ENCODE results near the gene EVC.
A peak's percentile ranks its signal among the peaks of the same experiment; 100 is the strongest.

EVC gene

DNA sequence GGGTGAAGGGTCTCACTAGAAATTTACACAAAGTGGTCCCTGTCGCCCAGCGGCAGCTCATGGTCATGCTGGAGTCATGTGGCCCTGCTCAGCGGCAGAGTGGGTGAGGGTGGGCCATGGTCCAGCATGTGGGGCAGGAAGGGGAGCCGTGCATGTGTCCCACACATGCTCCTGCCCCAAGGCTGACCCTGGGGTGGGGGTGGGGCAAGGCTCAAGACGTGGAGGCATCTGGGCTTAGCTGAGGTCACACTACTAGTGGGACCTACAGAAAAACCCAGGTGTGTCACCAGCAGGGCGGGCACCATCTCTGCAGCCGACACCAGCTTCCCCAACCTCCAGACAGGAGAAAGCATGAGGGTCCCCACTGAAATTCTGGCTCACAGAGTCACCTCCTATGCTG lies 42.4 kb downstream of the EVC start:
- no peak for DNase-seq
- Mint-ChIP-seq H3K4me3 (no peak overlapping the region), H3K36me3 (ENCODE audit: low read depth) (no peaks in the 10 kb centered on the region), H3K9me3 (no peaks in the 10 kb centered on the region), H3K4me1 (ENCODE audit: low read depth) (peaks cover 5% of the 10 kb centered on the region), H3K27me3 (no peaks in the 10 kb centered on the region), H3K27ac (no peak overlapping the region)

DNA sequence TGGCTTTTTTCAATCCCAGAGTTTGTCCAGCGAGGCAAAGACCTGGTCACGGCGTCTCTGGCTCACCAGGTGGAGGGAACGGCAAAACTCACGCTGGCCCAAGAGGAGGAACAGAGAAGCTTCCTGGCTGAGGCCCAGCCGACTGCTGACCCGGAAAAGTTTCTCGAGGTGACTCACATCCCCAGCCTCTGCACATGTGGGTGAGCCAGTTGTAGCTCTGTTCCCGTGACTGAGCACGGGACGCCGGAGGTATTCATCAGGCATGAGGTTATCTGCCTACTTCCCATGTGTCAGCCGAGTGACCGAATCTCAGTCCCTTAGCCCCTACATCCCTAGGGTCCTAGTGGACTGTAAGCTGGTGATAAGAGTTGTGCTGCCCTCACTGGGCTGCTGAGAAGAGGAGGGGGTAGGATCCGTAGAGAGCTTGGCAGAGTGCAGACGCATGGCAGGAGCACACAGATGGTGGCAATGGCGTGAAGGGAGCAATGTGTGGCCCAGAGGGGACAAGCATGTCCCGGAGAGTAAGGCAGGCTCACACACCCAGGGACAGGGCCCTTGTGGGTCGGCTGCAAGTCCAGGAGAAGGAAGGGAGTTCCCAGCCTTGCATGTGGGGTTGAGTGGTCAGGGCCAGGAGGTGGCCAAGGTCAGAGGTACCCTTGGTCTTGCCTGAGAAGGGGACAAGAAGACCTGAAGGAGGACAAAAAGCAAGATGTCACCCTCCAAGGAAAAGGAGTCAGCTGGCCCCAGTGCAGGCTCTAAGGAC lies 42.9 kb downstream of the EVC start:
- H3K4me3 Mint-ChIP-seq = no peak overlapping the region
- no peak overlapping the region for H3K27ac Mint-ChIP-seq
- no peaks in the 10 kb centered on the region for H3K9me3 Mint-ChIP-seq
- DNase-seq = no peak
- H3K4me1 Mint-ChIP-seq (ENCODE audit: low read depth) = peaks cover 11% of the 10 kb centered on the region
- no peaks in the 10 kb centered on the region for H3K36me3 Mint-ChIP-seq (ENCODE audit: low read depth)
- no peaks in the 10 kb centered on the region for H3K27me3 Mint-ChIP-seq

DNA sequence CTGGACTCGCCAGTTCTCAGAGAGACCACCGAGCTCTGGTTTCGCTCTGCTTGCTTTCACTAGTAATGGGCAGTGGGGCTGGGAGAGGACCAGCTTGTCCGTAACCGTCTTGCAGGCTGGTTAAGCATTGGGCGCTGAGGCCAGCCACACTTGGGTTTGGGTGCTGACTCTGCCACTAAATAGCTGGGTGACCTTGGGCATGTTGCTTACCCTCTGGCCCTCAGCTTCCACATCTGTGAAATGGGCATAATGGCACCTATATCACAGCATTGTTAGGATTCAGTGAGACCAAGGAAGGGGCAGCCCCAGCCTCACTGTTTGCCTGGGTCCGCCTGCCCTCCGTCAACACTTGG lies 43.5 kb downstream of the EVC start:
- Mint-ChIP-seq H3K9me3 (no peaks in the 10 kb centered on the region), H3K4me3 (no peak overlapping the region), H3K27me3 (no peaks in the 10 kb centered on the region), H3K27ac (no peak overlapping the region), H3K36me3 (ENCODE audit: low read depth) (no peaks in the 10 kb centered on the region), H3K4me1 (ENCODE audit: low read depth) (peaks cover 12% of the 10 kb centered on the region)
- no peak for DNase-seq

DNA sequence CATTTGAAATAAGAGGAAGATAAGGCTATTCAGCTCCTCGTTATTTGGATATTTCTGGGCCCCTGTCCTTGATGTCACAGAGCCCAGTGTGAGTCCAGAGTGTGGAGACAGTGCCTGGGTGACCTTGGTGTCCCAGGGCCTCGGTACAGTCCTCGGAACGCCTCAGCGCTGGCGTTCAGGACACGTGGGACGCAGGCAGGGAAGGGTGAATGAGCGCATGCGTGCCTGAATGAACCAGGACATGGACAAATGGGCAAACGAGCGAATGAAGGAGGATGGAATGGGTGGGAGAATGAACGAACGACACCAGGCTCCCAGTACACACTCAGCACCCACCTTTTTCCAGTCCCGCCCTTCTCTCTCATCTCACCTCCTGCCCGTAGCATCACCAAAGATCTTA lies 44.2 kb downstream of the EVC start:
- H3K36me3 Mint-ChIP-seq (ENCODE audit: low read depth) = no peaks in the 10 kb centered on the region
- H3K27me3 Mint-ChIP-seq = no peaks in the 10 kb centered on the region
- H3K4me1 Mint-ChIP-seq (ENCODE audit: low read depth) = peaks cover 12% of the 10 kb centered on the region
- H3K27ac Mint-ChIP-seq = no peak overlapping the region
- no peak for DNase-seq
- no peaks in the 10 kb centered on the region for H3K9me3 Mint-ChIP-seq
- no peak overlapping the region for H3K4me3 Mint-ChIP-seq

DNA sequence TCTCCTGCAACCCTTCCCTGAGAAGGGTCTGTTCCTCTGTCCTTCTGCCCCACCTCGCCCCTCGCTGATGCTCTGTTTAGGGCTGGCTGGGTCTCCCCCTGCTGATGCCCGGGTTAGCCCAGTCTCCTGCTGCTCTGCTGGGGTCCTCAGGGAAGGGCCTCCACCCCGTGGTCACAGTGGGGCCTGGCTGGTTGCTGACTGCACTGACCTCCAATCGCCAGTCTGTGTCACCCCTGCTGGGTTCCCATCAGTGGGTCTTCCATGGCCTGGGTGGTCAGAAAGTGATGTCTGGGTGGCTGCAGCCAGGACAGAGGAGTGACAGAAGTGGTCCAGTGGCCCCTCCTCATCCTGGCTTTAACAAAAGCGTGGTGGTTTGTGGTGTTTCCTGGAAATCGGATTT lies 44.7 kb downstream of the EVC start:
- Mint-ChIP-seq H3K27ac (no peak overlapping the region), H3K9me3 (no peaks in the 10 kb centered on the region), H3K27me3 (no peaks in the 10 kb centered on the region), H3K4me1 (ENCODE audit: low read depth) (peaks cover 12% of the 10 kb centered on the region), H3K36me3 (ENCODE audit: low read depth) (no peaks in the 10 kb centered on the region), H3K4me3 (no peak overlapping the region)
- no peak for DNase-seq

DNA sequence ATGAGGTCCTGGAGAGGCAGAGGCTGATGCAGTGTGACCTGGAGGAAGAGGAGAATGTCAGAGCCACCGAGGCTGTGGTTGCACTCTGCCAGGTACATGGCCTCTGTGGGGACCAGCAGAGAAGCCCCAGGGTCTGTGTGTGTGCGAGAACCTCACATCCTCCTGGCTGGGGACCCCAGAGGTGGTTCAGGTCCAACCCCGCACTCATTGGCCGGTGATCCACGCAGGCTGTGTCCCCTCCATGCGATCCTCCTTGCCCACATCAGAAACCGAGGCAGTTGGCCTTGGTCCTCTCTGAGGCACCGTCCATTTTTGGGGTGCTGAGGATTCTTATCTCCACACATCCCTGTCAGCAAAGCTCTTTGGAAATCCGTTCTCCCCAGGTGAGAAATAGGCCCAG lies 45.3 kb downstream of the EVC start:
- H3K36me3 Mint-ChIP-seq (ENCODE audit: low read depth) = no peaks in the 10 kb centered on the region
- no peaks in the 10 kb centered on the region for H3K9me3 Mint-ChIP-seq
- no peak overlapping the region for H3K27ac Mint-ChIP-seq
- peaks cover 12% of the 10 kb centered on the region for H3K4me1 Mint-ChIP-seq (ENCODE audit: low read depth)
- H3K27me3 Mint-ChIP-seq = no peaks in the 10 kb centered on the region
- no peak for DNase-seq
- H3K4me3 Mint-ChIP-seq = no peak overlapping the region

DNA sequence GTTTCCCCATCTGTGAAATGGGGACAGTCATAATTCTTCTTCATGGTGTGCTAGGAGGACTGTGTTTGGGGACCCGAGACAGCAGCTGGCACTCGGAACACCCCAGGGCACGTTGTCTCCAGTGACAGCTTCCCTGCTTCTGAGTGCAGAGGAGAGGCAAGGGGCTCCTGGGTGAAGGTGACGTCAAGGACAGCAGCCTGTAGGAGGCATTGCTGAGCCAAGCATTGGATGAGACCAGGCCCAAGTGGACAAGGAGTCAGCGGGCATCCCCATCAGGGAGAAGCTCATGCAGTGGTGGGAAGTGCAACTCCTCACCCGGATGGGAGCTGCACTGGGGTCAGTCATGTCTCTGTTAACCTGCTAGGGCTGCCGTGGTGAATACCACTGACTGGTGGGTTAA lies 46.1 kb downstream of the EVC start:
- no peak overlapping the region for H3K4me3 Mint-ChIP-seq

DNA sequence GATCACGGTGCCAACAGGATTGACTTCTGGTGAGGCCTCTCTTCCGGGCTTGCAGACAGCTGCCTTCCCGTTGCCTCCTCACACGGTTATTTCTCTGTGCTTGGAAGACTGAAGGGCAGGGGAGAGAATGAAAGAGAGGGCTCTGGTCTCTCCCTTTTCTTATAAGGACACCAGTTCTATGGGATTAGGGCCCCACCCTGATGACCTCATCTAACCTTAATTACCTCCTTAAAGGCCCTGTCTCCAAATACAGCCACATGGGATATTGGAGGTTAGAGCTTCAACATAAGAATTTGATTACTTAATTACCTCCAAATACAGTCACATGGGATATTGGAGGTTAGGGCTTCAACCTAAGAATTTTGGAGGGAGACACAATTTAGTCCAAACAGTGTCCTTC lies 46.5 kb downstream of the EVC start:
- no peak for DNase-seq
- H3K4me1 Mint-ChIP-seq (ENCODE audit: low read depth) = peaks cover 12% of the 10 kb centered on the region
- H3K27ac Mint-ChIP-seq = no peak overlapping the region
- H3K9me3 Mint-ChIP-seq = no peaks in the 10 kb centered on the region
- no peak overlapping the region for H3K4me3 Mint-ChIP-seq
- H3K36me3 Mint-ChIP-seq (ENCODE audit: low read depth) = no peaks in the 10 kb centered on the region
- H3K27me3 Mint-ChIP-seq = no peaks in the 10 kb centered on the region

More for the DNA sequence above, 46.1 kb downstream of the EVC start:
- Mint-ChIP-seq H3K36me3 (ENCODE audit: low read depth) (no peaks in the 10 kb centered on the region), H3K9me3 (no peaks in the 10 kb centered on the region), H3K27ac (no peak overlapping the region), H3K27me3 (no peaks in the 10 kb centered on the region), H3K4me1 (ENCODE audit: low read depth) (peaks cover 12% of the 10 kb centered on the region)
- DNase-seq = no peak

DNA sequence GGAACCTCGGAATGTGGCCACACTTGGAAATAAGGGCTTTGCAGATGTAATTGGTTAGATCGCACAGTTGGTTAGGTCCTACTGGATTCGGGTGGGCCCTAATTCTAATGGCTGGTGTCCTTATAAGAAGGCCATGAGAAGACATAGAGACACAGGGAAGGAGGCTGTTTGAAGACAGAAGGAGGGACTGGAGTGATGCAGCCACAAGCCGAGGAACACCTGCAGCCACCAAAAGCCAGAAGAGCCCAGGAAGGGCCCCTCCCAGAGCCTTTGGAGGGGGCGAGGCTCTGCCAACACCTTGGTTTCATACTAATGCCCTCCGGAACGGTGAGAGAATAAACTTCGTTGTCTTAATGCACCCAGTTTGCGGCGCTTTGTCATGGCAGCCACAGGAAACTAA lies 47.0 kb downstream of the EVC start:
- Mint-ChIP-seq H3K9me3 (no peaks in the 10 kb centered on the region), H3K4me3 (no peak overlapping the region), H3K4me1 (ENCODE audit: low read depth) (peaks cover 12% of the 10 kb centered on the region), H3K27me3 (no peaks in the 10 kb centered on the region), H3K36me3 (ENCODE audit: low read depth) (no peaks in the 10 kb centered on the region), H3K27ac (no peak overlapping the region)
- DNase-seq = no peak

DNA sequence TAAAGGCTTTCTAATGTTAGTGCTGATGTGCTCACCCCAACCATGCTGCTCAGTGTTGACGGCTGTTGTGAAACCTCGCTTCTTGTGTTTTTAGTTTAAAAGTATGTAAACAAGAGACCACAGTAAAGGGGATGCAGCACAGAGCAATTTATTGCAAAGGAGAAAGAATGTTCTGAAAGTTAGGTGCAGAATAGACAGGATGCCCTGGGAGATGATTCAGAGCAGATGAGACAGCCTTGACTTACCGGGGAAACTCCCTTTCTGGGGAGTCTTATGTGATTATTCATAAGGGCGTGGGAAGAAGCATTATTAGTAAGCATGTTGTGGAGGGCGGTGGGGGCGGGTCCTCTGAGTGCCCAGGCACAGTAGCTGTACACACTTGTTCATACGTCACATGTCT lies 47.7 kb downstream of the EVC start:
- Mint-ChIP-seq H3K4me3 (no peak overlapping the region), H3K27ac (no peak overlapping the region)
- peak; percentile 49 for DNase-seq

DNA sequence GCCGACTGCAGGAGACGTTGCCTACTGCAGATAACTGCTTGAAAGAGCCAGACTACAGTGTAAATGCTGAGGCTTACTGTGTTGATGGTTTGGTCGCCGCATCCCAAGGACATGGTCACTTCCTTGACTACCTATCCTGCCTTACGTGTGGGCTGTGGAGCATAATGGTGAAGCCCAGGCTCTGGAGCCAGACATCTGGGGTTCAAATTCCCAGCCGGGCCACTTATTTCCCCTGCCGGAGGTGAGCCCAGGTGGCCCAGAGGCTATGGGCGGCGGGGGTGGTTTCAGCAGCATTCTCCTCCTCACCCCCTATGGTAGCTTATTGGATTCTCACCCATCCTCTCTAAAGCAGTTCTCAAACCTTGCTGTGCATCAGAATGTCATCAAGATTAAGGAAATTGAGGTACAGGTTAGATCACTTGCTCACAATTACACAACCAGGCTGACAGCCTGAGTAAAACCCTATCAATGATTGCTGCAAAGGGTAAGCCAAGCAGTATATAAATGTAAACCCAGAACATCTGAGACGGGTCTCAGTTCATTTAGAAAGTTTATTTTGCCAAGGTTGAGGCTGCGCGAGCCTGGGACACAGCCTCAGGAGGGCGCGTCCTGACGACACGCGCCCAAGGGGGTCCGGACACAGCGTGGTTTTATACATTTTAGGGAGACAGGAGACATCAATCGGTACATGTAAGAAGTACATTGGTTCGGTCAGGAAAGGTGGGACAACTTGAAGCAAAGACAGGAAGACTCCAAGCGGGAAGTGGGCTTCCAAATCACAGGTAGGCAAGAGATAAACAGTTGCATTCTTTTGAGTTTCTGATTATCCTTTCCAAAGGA lies 48.5 kb downstream of the EVC start:
- H3K9me3 Mint-ChIP-seq = no peaks in the 10 kb centered on the region
- H3K27me3 Mint-ChIP-seq = no peaks in the 10 kb centered on the region
- H3K4me1 Mint-ChIP-seq (ENCODE audit: low read depth) = peaks cover 12% of the 10 kb centered on the region
- H3K4me3 Mint-ChIP-seq = no peak overlapping the region
- H3K36me3 Mint-ChIP-seq (ENCODE audit: low read depth) = no peaks in the 10 kb centered on the region
- H3K27ac Mint-ChIP-seq = no peak overlapping the region
- no peak for DNase-seq

More for the DNA sequence above, 47.7 kb downstream of the EVC start:
- Mint-ChIP-seq H3K36me3 (ENCODE audit: low read depth) (no peaks in the 10 kb centered on the region), H3K9me3 (no peaks in the 10 kb centered on the region), H3K4me1 (ENCODE audit: low read depth) (peaks cover 12% of the 10 kb centered on the region), H3K27me3 (no peaks in the 10 kb centered on the region)

DNA sequence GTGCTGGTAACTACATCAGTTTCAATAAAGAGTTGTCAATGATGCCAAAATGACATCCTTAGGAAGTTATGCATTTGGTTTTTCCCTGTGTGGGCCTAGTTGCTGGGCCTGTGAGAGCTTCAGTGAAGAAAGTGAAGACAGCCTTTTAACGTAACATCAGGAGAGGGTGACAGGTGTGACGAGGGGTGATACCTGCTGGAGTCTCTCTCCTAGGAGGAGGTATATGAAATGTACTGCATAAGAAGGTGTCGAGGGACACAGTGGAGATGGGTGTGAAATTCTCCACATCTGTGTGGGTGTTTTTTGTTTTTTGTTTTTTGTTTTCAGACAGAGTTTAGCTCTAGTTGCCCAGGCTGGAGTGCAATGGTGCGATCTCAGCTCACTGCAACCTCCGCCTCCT lies 49.2 kb downstream of the EVC start:
- H3K4me3 Mint-ChIP-seq = no peak overlapping the region
- H3K36me3 Mint-ChIP-seq (ENCODE audit: low read depth) = no peaks in the 10 kb centered on the region
- H3K27ac Mint-ChIP-seq = no peak overlapping the region
- DNase-seq = no peak
- H3K9me3 Mint-ChIP-seq = no peaks in the 10 kb centered on the region
- peaks cover 12% of the 10 kb centered on the region for H3K4me1 Mint-ChIP-seq (ENCODE audit: low read depth)
- no peaks in the 10 kb centered on the region for H3K27me3 Mint-ChIP-seq

DNA sequence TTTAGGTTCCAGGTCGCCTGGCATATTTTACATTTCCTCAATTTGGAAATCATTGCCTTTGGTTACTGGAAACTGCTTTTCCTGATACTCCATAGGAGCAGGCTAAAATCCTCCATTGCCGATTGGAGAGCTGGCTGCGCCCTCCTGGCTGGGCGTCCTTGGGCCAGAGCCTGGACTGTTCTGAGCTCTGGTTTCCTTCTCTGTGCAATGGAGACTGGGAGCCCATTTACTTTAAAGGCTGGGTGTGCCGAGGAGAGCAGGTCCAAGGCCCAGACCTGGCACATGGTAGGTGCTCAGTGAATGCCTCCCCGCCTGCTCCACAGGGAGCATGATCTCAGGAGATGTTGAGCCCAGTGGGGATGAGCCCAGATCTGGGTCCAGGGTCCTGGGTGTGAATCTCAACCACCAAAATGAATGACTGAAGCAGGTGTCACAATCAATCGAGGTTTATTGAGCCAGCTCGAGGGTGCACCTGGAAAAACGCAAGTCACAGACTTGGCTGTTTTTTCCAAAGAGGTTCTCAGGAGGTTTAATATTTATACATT lies 50.0 kb downstream of the EVC start:
- Mint-ChIP-seq H3K27ac (no peak overlapping the region), H3K4me1 (ENCODE audit: low read depth) (peaks cover 12% of the 10 kb centered on the region), H3K9me3 (no peaks in the 10 kb centered on the region), H3K27me3 (no peaks in the 10 kb centered on the region), H3K4me3 (no peak overlapping the region), H3K36me3 (ENCODE audit: low read depth) (no peaks in the 10 kb centered on the region)
- no peak for DNase-seq

DNA sequence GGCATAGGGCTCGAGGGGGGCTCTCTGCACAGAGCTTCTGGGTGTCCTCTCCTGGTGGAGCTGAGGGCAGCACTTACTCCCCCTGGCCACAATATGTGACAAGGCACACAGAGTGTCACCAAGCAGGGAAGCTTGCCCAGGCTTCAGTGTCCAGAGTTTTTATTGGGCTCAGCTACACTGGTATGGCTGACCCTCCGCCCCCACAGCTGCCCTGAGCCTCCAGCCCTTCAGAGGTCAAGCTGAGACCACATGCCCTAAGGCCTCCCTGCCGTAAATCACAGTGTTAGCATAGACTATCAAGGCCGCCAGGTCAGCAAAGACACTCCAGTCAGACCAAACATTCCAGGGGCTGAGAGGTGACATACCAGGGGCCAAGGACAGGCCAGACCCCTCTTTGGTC lies 59.0 kb downstream of the EVC start:
- Mint-ChIP-seq H3K36me3 (ENCODE audit: low read depth) (no peaks in the 10 kb centered on the region), H3K4me1 (ENCODE audit: low read depth) (no peaks in the 10 kb centered on the region), H3K27me3 (peaks cover 6% of the 10 kb centered on the region), H3K27ac (no peak overlapping the region), H3K9me3 (peaks cover 8% of the 10 kb centered on the region), H3K4me3 (no peak overlapping the region)
- no peak for DNase-seq
